ENCODE measurements around the gene SPC24.

- no peak for TF ChIP-seq YY1 (IDR thresholded peaks at IDR 0.05; ENCODE audit: extremely low read depth, insufficient replicate concordance, low read depth, low read length)
- peak; percentile 64 to 78 (median 77); a peak in 5 of 6 replicates for TF ChIP-seq CTCF (IDR thresholded peaks at IDR 0.05 in 2 of 3, conservative IDR thresholded peaks at IDR 0.05 in 1 of 3; ENCODE audit: borderline replicate concordance in 1 of 3, insufficient read depth in 1 of 3, low read depth in 2 of 3, low read length in 2 of 3)
- TF ChIP-seq POLR2AphosphoS5 (IDR thresholded peaks at IDR 0.05; ENCODE audit: low read depth, low read length), result no peak
- TF ChIP-seq MAX (IDR thresholded peaks at IDR 0.05), result no peak
- no peak for TF ChIP-seq SP1 (IDR thresholded peaks at IDR 0.05; ENCODE audit: low read depth)
Observed at GRCh38 chr19:11125994-11126685, 29.4 kb downstream of the SPC24 start.

Measured in HCT116 (cell line).